Heart left ventricle (tissue), 16 donors: ENCODE measurements around the gene CLEC11A. TPM values are rescaled to one million over a fixed set of nuclear protein-coding genes. Genes with fewer than 3 reads are reported as not detected.

Experiments
- ATAC-seq, 4 donors: fragments of 200-7000 bp; cut with Tn5 transposase; one replicate each; pipeline ENCODE4 v1.9.1; 2020 to 2022; ENCODE audit warnings: moderate library complexity in 4 of 4, mild to moderate bottlenecking in 3 of 4, moderate number of reproducible peaks in 1 of 4
- DNase-seq, 5 donors: peaks; one replicate each; pipeline ENCODE4 v3.0.0-alpha.2; 2020
- H3K27ac ChIP-seq, 12 donors: fragments of 200-600 bp; sonication (generic) in 4 of 12; one replicate each; pipeline versions ENCODE4 v1.5.0 to v1.8.0; 2016 to 2022; ENCODE audit warnings: mild to moderate bottlenecking in 2 of 12
- H3K27me3 ChIP-seq, 9 donors: fragments of 200-600 bp; sonication (generic) in 2 of 9; one replicate each; pipeline versions ENCODE4 v1.5.1 to v1.8.0; 2016 to 2022; ENCODE audit warnings: mild to moderate bottlenecking in 3 of 9
- H3K36me3 ChIP-seq, 9 donors: fragments of 200-600 bp; sonication (generic) in 2 of 9; one replicate each; pipeline versions ENCODE4 v1.5.0 to v1.8.0; 2018 to 2022; ENCODE audit warnings: mild to moderate bottlenecking in 2 of 9
- H3K4me1 ChIP-seq, 12 donors: fragments of 200-600 bp; sonication (generic) in 4 of 12; one replicate each; pipeline versions ENCODE4 v1.5.0 to v1.8.0; 2016 to 2022; ENCODE audit warnings: mild to moderate bottlenecking in 3 of 12
- H3K4me3 ChIP-seq, 12 donors: fragments of 200-600 bp; sonication (generic) in 4 of 12; one replicate each; pipeline versions ENCODE4 v1.5.0 to v1.8.0; 2017 to 2022; ENCODE audit warnings: mild to moderate bottlenecking in 9 of 12, moderate library complexity in 4 of 12
- H3K9me3 ChIP-seq, 12 donors: fragments of 200-600 bp; sonication (generic) in 4 of 12; one replicate each; pipeline versions ENCODE4 v1.5.0 to v1.8.0; 2016 to 2022; ENCODE audit warnings: mild to moderate bottlenecking in 1 of 12
- POLR2A ChIP-seq, 2 donors: fragments of 450-650 bp; IDR thresholded peaks; one replicate each; pipeline ENCODE4 v1.6.1; 2017; ENCODE audit warnings: antibody characterized with exemption in 2 of 2, mild to moderate bottlenecking in 2 of 2, moderate library complexity in 2 of 2
- WGBS, 4 donors: extraction: QIAGEN DNeasy Blood & Tissue Kit in 2 of 4; methylation state at CpG; one replicate each; pipeline versions ENCODE4 v1.1.5 to v1.1.7; 2013 to 2018; 5-methylcytosine and 5-hydroxymethylcytosine counted together
- intact Hi-C, 10 donors: fragments of 100-400 bp; cut with DNase I; formaldehyde crosslinking; loops; one replicate each; pipeline versions ENCODE4 v1.11.1 to v1.14.2; 2022
- polyA plus RNA-seq, 2 donors: library from polyadenylated mRNA; stranded (reverse); fragments of 200-250 nt; gene quantifications; one replicate each; pipeline ENCODE4 v1.2.3, GENCODE V29; 2013
- total RNA-seq, 9 donors: library from RNA; depleted of rRNA in 2 of 9; stranded (reverse); fragments of >200 nt in 2 of 9; fragmentation: NEBNext Ultra II Directional in 3 of 9; extraction: Animal tissue kit (Norgen Biotek cat#: 25700) in 3 of 9; gene quantifications; one replicate each; pipeline versions ENCODE4 v1.1.0 to v1.2.4, GENCODE V29; 2016 to 2023
- TF ChIP-seq, protein P1 (sequence below), 12 donors: fragments of 200-600 bp; sonication (generic) in 4 of 12; IDR thresholded peaks; one replicate each; pipeline versions ENCODE4 v1.5.0 to v1.8.0; 2018 to 2022; ENCODE audit warnings: antibody characterized with exemption in 12 of 12, mild to moderate bottlenecking in 5 of 12
- donor health status: ischemic (EF 13 %, LVEDD 7.1; RV severe dilation, severe dysfunction).
- donor health status: healthy with polysubstance abuse.
- donor health status: DM: no; HTN: yes; CAD: no.
- donor health status: DM: no; HTN: no; CAD: no.
- donor health status: ischemic (EF 25% LVEDD 6.9; RV normal size, moderate dysfunction).
- donor health status: ischemic (EF 25% LVEDD 5.7; RV mildly dilated, moderate dysfunction).
- donor health status: healthy.
- donor health status: DM: yes; HTN: yes; CAD: no.
- donor health status: ischemic (EF 35%, LVEDD 5.7; RV mildly dilated, moderate dysfunction).
- donor health status: nonischemic (EF 11% LVEDD 7.7; RV severe dilation, severe dysfunction).
- donor health status: DM: yes; HTN: yes; CAD: no.
- donor health status: PGD.
- donor health status: ischemic (EF 29% LVEDD 5.4; RV normal size, mild dysfunction).
- donor health status: nonischemic (EF 23%, LVEDD 6.1; RV moderate dilation, normal function).

Gene CLEC11A
- total and polyA plus RNA-seq, 11 donors, result 2.4 to 16.6 (median 4.2) TPM

- Histone ChIP-seq H3K27ac (no peak overlapping the region), H3K36me3 (no peaks in the 10 kb centered on the region), H3K4me1 (no peaks in the 10 kb centered on the region), H3K4me3 (no peak overlapping the region), H3K27me3 (peaks cover 0 to 72% (median 18%) of the 10 kb centered on the region in 9 donors), H3K9me3 (no peaks in the 10 kb centered on the region)
- 33 to 40% (median 37%) methylated on average over 7 of the region's 7 CpGs for WGBS, 4 donors
- DNase-seq (no peak), ATAC-seq (no peak)
- intact Hi-C loops, result no loop called here
- TF ChIP-seq, protein P1, sequence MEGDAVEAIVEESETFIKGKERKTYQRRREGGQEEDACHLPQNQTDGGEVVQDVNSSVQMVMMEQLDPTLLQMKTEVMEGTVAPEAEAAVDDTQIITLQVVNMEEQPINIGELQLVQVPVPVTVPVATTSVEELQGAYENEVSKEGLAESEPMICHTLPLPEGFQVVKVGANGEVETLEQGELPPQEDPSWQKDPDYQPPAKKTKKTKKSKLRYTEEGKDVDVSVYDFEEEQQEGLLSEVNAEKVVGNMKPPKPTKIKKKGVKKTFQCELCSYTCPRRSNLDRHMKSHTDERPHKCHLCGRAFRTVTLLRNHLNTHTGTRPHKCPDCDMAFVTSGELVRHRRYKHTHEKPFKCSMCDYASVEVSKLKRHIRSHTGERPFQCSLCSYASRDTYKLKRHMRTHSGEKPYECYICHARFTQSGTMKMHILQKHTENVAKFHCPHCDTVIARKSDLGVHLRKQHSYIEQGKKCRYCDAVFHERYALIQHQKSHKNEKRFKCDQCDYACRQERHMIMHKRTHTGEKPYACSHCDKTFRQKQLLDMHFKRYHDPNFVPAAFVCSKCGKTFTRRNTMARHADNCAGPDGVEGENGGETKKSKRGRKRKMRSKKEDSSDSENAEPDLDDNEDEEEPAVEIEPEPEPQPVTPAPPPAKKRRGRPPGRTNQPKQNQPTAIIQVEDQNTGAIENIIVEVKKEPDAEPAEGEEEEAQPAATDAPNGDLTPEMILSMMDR (IDR thresholded peaks at IDR 0.05), result no peak
- TF ChIP-seq POLR2A (IDR thresholded peaks at IDR 0.05), result no peak
These were observed 12.7 kb downstream of the CLEC11A start for GRCh38 chr19:50735869-50736268.

- no peaks in the 10 kb centered on the region for H3K4me1 ChIP-seq
- ATAC-seq (no peak), DNase-seq (no peak)
- WGBS, 4 donors, result 55 to 72% (median 69%) methylated on average over 5 of the region's 5 CpGs
- no peak overlapping the region for H3K4me3 ChIP-seq
- TF ChIP-seq, protein P1 (IDR thresholded peaks at IDR 0.05), result no peak
- TF ChIP-seq POLR2A (IDR thresholded peaks at IDR 0.05), result no peak
- intact Hi-C loops, result no loop called here
- no peaks in the 10 kb centered on the region for H3K36me3 ChIP-seq
- H3K27me3 ChIP-seq, result peaks cover 0 to 77% (median 18%) of the 10 kb centered on the region in 9 donors
- no peaks in the 10 kb centered on the region for H3K9me3 ChIP-seq
- no peak overlapping the region for H3K27ac ChIP-seq
These were observed 13.2 kb downstream of the CLEC11A start for GRCh38 chr19:50736338-50736737.

DNA sequence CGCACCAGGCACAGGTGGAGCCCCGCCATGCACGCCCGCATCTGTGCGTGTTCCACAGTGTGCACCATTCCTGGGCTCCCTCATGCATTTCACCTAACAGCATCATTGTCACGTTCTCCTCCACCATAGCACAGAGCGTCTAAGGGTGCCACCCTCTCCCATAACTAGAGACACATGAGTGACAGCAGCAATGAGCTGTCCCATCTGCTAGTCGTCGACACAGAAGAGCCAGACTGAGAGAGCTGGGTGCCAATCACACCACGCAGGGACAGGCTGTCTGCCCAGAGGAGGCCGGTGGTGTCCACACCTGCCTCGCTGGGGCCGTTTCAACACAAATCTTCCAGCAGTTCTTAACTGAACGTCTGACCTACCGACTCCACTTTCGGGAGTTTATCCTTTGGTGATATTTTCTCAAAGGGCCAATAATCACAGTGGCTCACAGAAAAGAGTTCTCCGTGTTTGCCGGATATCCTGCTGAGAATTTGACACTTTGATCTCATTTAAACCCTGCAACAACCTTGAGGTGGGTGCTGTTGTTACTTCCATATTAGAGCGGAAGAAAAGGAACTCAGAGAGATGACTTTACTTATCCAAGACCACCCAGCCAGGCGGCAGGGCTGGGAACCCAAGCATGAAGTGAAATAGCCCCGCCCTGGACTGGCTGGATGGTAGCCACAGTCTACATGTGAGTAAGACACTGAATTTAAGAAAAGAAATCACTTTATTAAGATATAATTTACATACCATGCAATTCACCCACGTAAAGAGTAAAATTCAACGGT, 16.2 kb downstream of the CLEC11A start:
- no peak for ATAC-seq
- H3K27ac ChIP-seq, result no peak overlapping the region
- H3K9me3 ChIP-seq, result no peaks in the 10 kb centered on the region
- no peak overlapping the region for H3K4me3 ChIP-seq
- intact Hi-C loops, result no loop called here
- WGBS, 4 donors, result 74 to 78% (median 76%) methylated on average over 23 of the region's 23 CpGs
- no peak for TF ChIP-seq POLR2A (IDR thresholded peaks at IDR 0.05)
- no peaks in the 10 kb centered on the region for H3K36me3 ChIP-seq
- no peak for DNase-seq
- peaks cover 0 to 79% (median 21%) of the 10 kb centered on the region in 9 donors for H3K27me3 ChIP-seq
- H3K4me1 ChIP-seq, result no peaks in the 10 kb centered on the region

DNA sequence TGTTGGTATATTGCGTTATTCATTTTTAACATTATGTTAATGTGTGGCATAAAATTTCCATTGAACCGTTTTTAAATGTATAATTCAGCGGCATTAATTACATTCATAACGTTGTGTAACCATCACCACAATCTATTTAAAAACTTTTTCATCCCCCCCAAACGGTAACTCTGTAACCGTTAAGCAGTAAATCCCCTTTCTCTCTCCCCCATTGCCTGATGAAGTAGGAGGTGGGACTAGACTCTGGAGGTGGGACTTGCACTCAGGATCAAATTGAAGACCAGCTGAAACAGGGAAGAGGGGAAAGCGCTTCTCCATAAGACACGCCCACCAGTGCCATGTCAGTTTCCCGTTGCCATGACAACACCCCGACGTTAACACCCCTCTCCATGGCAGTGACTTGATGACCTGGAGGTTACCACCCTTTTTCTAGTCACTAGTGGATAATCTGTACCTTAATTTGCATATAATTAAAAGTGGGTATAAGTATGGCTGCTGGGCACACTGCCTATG, 16.8 kb downstream of the CLEC11A start:
- no peaks in the 10 kb centered on the region for H3K36me3 ChIP-seq
- no peaks in the 10 kb centered on the region for H3K9me3 ChIP-seq
- intact Hi-C loops, result no loop called here
- H3K27me3 ChIP-seq, result peaks cover 0 to 76% (median 19%) of the 10 kb centered on the region in 9 donors
- ATAC-seq (no peak), DNase-seq (no peak)
- H3K27ac ChIP-seq, result no peak overlapping the region
- 60 to 70% (median 63%) methylated on average over 11 of the region's 11 CpGs for WGBS, 4 donors
- H3K4me3 ChIP-seq, result no peak overlapping the region
- no peaks in the 10 kb centered on the region for H3K4me1 ChIP-seq
- TF ChIP-seq, protein P1 (IDR thresholded peaks at IDR 0.05), result no peak
- TF ChIP-seq POLR2A (IDR thresholded peaks at IDR 0.05), result no peak
